SK-N-SH (cell line): ENCODE measurements around the gene KTN1. TPM values are rescaled to one million over a fixed set of nuclear protein-coding genes. Genes with fewer than 3 reads are reported as not detected.

Experiments
- CTCF ChIA-PET: fragments of 300-600, 350-600 bp; formaldehyde crosslinking; extraction: SDS; loops from one replicate; lab custom pipeline; 2021; lab: Yijun Ruan, JAX
- POLR2A ChIA-PET: fragments of 350-600 bp; sonication (Branson Sonifier 250); formaldehyde crosslinking; extraction: SDS; loops from one replicate; lab custom pipeline; 2020; ENCODE audit warnings: antibody characterized with exemption, inconsistent platforms; lab: Yijun Ruan, JAX
- DNase-seq: peaks from one replicate; pipeline ENCODE4 v3.0.0; 2012
- H2AFZ ChIP-seq: fragments of 200-600 bp; sonication (generic); 2 replicates; pipeline ENCODE4 v1.8.1; 2016; ENCODE audit warnings: antibody characterized with exemption, mild to moderate bottlenecking, low read depth
- H3F3A ChIP-seq: fragments of 200-600 bp; sonication (generic); replicated peaks from 2 replicates; pipeline ENCODE3; 2016; ENCODE audit warnings: antibody characterized with exemption, mild to moderate bottlenecking; ENCODE audit not compliant: insufficient read depth
- H3K27ac ChIP-seq, 2 experiments: fragments of 200-500 bp in 1 of 2; fragments of 200-600 bp in 1 of 2; sonication (Bioruptor generic) in 1 of 2; sonication (generic), shearing (Covaris generic) in 1 of 2; 2 replicates each; pipeline versions ENCODE4 v1.5.1 to v1.6.1; 2014 to 2016; ENCODE audit warnings: low read depth in 2 of 2, inconsistent platforms in 1 of 2, low read length in 1 of 2, mild to moderate bottlenecking in 1 of 2, mixed read lengths in 1 of 2
- H3K27me3 ChIP-seq: fragments of 200-600 bp; sonication (generic), shearing (Covaris generic); 2 replicates; pipeline ENCODE4 v1.6.1; 2016; ENCODE audit warnings: mixed run types; ENCODE audit not compliant: insufficient read depth
- H3K36me3 ChIP-seq, 2 experiments: fragments of 200-500 bp in 1 of 2; fragments of 200-600 bp in 1 of 2; sonication (Bioruptor generic) in 1 of 2; sonication (generic) in 1 of 2; replicated peaks in 1 of 2; 2 replicates each; pipeline versions ENCODE3 to v1.5.1; 2014 to 2016; ENCODE audit warnings: low read length in 1 of 2, mild to moderate bottlenecking in 1 of 2; ENCODE audit not compliant: insufficient read depth in 2 of 2, control insufficient read depth in 1 of 2
- H3K4me1 ChIP-seq, 2 experiments: fragments of 200-500 bp in 1 of 2; fragments of 200-600 bp in 1 of 2; sonication (Bioruptor generic) in 1 of 2; sonication (generic), shearing (Covaris generic) in 1 of 2; 2 replicates each; pipeline versions ENCODE4 v1.5.1 to v1.6.1; 2014 to 2016; ENCODE audit warnings: low read depth in 1 of 2, low read length in 1 of 2, mixed run types in 1 of 2; ENCODE audit not compliant: insufficient read depth in 2 of 2, control insufficient read depth in 1 of 2
- H3K4me2 ChIP-seq: fragments of 200-600 bp; sonication (generic), shearing (Covaris generic); 2 replicates; pipeline ENCODE4 v1.6.1; 2017; ENCODE audit warnings: mixed run types
- H3K4me3 ChIP-seq, 2 experiments: fragments of 200-500 bp in 1 of 2; fragments of 200-600 bp in 1 of 2; sonication (Bioruptor generic) in 1 of 2; sonication (generic), shearing (Covaris generic) in 1 of 2; 2 replicates each; pipeline versions ENCODE4 v1.5.1 to v1.8.1; 2014 to 2016; ENCODE audit warnings: low read depth in 2 of 2, inconsistent platforms in 1 of 2, low read length in 1 of 2, mild to moderate bottlenecking in 1 of 2, mixed read lengths in 1 of 2, moderate library complexity in 1 of 2
- H3K79me2 ChIP-seq: fragments of 200-600 bp; sonication (generic); 2 replicates; pipeline ENCODE4 v1.8.1; 2017; ENCODE audit warnings: mild to moderate bottlenecking; ENCODE audit not compliant: insufficient read depth
- H3K9ac ChIP-seq: fragments of 200-600 bp; sonication (generic); 2 replicates; pipeline ENCODE4 v1.6.1; 2017; ENCODE audit warnings: mixed run types
- H3K9me2 ChIP-seq: fragments of 200-600 bp; sonication (generic); 2 replicates; pipeline ENCODE4 v1.6.1; 2017; ENCODE audit warnings: mixed run types
- H3K9me3 ChIP-seq: fragments of 200-600 bp; sonication (generic); 2 replicates; pipeline ENCODE4 v1.6.1; 2017; ENCODE audit warnings: mixed run types, mild to moderate bottlenecking, moderate library complexity
- H4K20me1 ChIP-seq: fragments of 200-600 bp; sonication (generic); 2 replicates; pipeline ENCODE4 v1.6.1; 2017; ENCODE audit warnings: mild to moderate bottlenecking, mixed run types; ENCODE audit not compliant: insufficient read depth
- CHD2 ChIP-seq: fragments of 150-350 bp; IDR thresholded peaks from 2 replicates; pipeline ENCODE4 v1.6.1; 2018; ENCODE audit warnings: low read length; ENCODE audit not compliant: partially characterized antibody
- EZH2phosphoT487 ChIP-seq: fragments of 200-600 bp; sonication (generic); IDR thresholded peaks from 2 replicates; pipeline ENCODE4 v1.6.1; 2017; ENCODE audit warnings: low read depth, mixed run types, mild to moderate bottlenecking, antibody characterized with exemption, moderate library complexity, borderline replicate concordance
- FOXJ3 ChIP-seq: sonication (generic); formaldehyde crosslinking; IDR thresholded peaks from 2 replicates; pipeline ENCODE4 v1.5.1; 2020; ENCODE audit warnings: mild to moderate bottlenecking, missing genetic modification reagents
- FOXM1 ChIP-seq: IDR thresholded peaks from 2 replicates; pipeline ENCODE4 v1.4.0; 2012; ENCODE audit warnings: low read depth, mild to moderate bottlenecking
- JUND ChIP-seq: IDR thresholded peaks from 2 replicates; pipeline ENCODE4 v1.4.0; 2012
- MEF2A ChIP-seq: IDR thresholded peaks from 2 replicates; pipeline ENCODE4 v1.4.0; 2012; ENCODE audit warnings: low read depth, borderline replicate concordance
- NFIC ChIP-seq: IDR thresholded peaks from 2 replicates; pipeline ENCODE4 v1.4.0; 2012; ENCODE audit warnings: borderline replicate concordance
- NRF1 ChIP-seq: IDR thresholded peaks from 2 replicates; pipeline ENCODE4 v1.6.1; 2012; ENCODE audit warnings: low read depth, mild to moderate bottlenecking, low read length
- RAD21 ChIP-seq: IDR thresholded peaks from 2 replicates; pipeline ENCODE4 v1.6.1; 2012; ENCODE audit warnings: mild to moderate bottlenecking, low read length
- RCOR1 ChIP-seq: fragments of 150-350 bp; IDR thresholded peaks from 2 replicates; pipeline ENCODE4 v1.6.1; 2017; ENCODE audit warnings: antibody characterized with exemption, low read length
- RFX5 ChIP-seq: IDR thresholded peaks from 2 replicates; pipeline ENCODE4 v1.6.1; 2012; ENCODE audit warnings: mild to moderate bottlenecking, improper control_type of control experiment, low read length
- RXRA ChIP-seq: IDR thresholded peaks from 2 replicates; pipeline ENCODE4 v1.4.0; 2012; ENCODE audit warnings: low read depth, mild to moderate bottlenecking, borderline replicate concordance
- SIN3A ChIP-seq: IDR thresholded peaks from 2 replicates; pipeline ENCODE4 v1.6.1; 2012; ENCODE audit warnings: low read depth, mild to moderate bottlenecking, low read length, moderate library complexity, borderline replicate concordance
- TCF12 ChIP-seq: IDR thresholded peaks from 2 replicates; pipeline ENCODE4 v1.4.0; 2012
- TEAD4 ChIP-seq: IDR thresholded peaks from 2 replicates; pipeline ENCODE4 v1.4.0; 2012; ENCODE audit warnings: mild to moderate bottlenecking, borderline replicate concordance; ENCODE audit not compliant: insufficient read depth
- YY1 ChIP-seq: IDR thresholded peaks from 2 replicates; pipeline ENCODE4 v1.4.0; 2012; ENCODE audit warnings: low read depth, mild to moderate bottlenecking
- WGBS: methylation state at CpG from one replicate; pipeline ENCODE4 v1.1.6; 2017; ENCODE audit warnings: low lambda C conversion rate; 5-methylcytosine and 5-hydroxymethylcytosine counted together
- polyA plus RNA-seq, 3 experiments: library from polyadenylated mRNA; depleted of rRNA; stranded (reverse); fragments of >200 nt; gene quantifications; 2 replicates each; pipeline ENCODE4 v1.2.3, GENCODE V29; 2012
- TF ChIP-seq, protein P1 (sequence below): fragments of 200-600 bp; sonication (generic); IDR thresholded peaks from 2 replicates; pipeline ENCODE4 v1.6.1; 2017; ENCODE audit warnings: antibody characterized with exemption, mild to moderate bottlenecking, moderate library complexity
- TF ChIP-seq, protein P2 (sequence below): IDR thresholded peaks from 2 replicates; pipeline ENCODE4 v1.6.1; 2012; ENCODE audit warnings: mild to moderate bottlenecking, low read depth, low read length, moderate library complexity
- TF ChIP-seq, protein P3 (sequence below): IDR thresholded peaks from 2 replicates; pipeline ENCODE4 v1.4.0; 2012; ENCODE audit warnings: low read depth, borderline replicate concordance

KTN1 gene
- polyA plus RNA-seq, 1 of the 3 experiments (the other 2 are of a cell fraction), result 39.5 TPM

DNA sequence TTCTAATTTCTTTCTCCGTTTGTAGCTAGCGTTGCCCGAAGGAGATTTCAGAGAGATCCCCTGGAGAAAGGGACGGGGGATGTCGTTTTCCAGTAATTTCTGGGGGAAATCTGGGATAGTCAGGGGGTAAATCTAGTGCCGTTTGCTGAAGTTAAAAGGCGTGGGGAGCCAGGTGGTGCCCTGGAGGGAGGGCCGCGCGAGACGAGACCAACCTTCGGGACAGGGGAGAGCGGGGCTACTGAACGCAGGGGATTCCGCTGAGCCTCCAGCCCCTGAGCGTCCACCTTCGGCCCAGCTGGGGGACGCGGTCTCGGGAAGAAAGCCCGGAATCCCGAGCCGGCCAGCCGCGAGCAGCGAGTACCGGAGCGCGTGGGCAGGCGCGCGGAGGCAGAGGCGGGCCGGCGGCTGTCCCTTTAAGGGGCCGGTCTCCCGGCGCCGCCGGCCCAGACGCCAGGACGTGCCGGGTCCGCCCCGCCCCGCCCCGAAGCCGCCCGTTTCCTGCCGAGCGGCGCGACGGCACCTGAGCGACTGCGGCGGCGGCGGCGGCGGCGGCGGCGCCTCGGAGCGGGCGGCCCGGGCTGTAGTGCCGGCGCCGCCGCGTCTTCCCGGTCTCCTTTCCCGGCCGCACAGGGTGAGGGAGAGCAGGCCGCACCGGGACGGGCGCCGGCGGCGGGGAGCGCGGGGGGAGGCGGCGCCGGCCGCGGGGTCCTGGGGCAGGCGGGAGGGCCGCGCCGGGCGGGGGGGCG, at the start of gene KTN1 (continued):
- TF ChIP-seq TEAD4 (no peak), TCF12 (no peak), JUND (no peak), YY1 (no peak), FOXJ3 (no peak), RCOR1 (no peak), RXRA (no peak), RFX5 (no peak), CHD2 (peak; percentile 49), SIN3A (no peak), NFIC (no peak)
- TF ChIP-seq, protein P1, sequence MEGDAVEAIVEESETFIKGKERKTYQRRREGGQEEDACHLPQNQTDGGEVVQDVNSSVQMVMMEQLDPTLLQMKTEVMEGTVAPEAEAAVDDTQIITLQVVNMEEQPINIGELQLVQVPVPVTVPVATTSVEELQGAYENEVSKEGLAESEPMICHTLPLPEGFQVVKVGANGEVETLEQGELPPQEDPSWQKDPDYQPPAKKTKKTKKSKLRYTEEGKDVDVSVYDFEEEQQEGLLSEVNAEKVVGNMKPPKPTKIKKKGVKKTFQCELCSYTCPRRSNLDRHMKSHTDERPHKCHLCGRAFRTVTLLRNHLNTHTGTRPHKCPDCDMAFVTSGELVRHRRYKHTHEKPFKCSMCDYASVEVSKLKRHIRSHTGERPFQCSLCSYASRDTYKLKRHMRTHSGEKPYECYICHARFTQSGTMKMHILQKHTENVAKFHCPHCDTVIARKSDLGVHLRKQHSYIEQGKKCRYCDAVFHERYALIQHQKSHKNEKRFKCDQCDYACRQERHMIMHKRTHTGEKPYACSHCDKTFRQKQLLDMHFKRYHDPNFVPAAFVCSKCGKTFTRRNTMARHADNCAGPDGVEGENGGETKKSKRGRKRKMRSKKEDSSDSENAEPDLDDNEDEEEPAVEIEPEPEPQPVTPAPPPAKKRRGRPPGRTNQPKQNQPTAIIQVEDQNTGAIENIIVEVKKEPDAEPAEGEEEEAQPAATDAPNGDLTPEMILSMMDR, result no peak
- TF ChIP-seq, protein P2, sequence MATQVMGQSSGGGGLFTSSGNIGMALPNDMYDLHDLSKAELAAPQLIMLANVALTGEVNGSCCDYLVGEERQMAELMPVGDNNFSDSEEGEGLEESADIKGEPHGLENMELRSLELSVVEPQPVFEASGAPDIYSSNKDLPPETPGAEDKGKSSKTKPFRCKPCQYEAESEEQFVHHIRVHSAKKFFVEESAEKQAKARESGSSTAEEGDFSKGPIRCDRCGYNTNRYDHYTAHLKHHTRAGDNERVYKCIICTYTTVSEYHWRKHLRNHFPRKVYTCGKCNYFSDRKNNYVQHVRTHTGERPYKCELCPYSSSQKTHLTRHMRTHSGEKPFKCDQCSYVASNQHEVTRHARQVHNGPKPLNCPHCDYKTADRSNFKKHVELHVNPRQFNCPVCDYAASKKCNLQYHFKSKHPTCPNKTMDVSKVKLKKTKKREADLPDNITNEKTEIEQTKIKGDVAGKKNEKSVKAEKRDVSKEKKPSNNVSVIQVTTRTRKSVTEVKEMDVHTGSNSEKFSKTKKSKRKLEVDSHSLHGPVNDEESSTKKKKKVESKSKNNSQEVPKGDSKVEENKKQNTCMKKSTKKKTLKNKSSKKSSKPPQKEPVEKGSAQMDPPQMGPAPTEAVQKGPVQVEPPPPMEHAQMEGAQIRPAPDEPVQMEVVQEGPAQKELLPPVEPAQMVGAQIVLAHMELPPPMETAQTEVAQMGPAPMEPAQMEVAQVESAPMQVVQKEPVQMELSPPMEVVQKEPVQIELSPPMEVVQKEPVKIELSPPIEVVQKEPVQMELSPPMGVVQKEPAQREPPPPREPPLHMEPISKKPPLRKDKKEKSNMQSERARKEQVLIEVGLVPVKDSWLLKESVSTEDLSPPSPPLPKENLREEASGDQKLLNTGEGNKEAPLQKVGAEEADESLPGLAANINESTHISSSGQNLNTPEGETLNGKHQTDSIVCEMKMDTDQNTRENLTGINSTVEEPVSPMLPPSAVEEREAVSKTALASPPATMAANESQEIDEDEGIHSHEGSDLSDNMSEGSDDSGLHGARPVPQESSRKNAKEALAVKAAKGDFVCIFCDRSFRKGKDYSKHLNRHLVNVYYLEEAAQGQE, result no peak

DNA sequence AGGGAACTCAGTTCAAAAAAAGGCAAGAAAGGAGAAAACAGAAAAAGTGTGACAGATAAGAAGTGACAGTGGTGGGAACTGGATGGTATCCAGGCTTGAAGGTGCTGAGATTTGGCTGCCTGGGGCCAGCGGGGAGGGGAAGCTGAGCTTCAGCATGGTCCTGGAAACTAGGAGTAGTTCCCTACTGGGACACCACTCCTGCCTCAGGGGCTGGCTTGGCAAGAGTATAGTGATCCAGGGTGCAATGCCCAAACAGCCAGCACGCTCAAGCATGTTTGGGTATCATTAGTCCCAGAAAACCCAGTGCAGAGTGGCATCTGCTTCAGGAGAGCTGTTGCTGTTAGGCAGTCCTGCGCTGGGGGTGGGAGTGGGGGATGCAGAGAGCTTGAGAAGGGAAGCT, 49.5 kb upstream of the KTN1 start:
- H3K27me3 ChIP-seq, result no peaks in the 10 kb centered on the region
- H3K4me3 ChIP-seq, result no peak overlapping the region
- no peak overlapping the region for H2AFZ ChIP-seq
- TF ChIP-seq EZH2phosphoT487, result no peak
- no peak for TF ChIP-seq YY1
- TF ChIP-seq RCOR1, result no peak
- TF ChIP-seq MEF2A, result no peak
- no peak for TF ChIP-seq NRF1
- no peak for TF ChIP-seq TCF12
- TF ChIP-seq, protein P3, sequence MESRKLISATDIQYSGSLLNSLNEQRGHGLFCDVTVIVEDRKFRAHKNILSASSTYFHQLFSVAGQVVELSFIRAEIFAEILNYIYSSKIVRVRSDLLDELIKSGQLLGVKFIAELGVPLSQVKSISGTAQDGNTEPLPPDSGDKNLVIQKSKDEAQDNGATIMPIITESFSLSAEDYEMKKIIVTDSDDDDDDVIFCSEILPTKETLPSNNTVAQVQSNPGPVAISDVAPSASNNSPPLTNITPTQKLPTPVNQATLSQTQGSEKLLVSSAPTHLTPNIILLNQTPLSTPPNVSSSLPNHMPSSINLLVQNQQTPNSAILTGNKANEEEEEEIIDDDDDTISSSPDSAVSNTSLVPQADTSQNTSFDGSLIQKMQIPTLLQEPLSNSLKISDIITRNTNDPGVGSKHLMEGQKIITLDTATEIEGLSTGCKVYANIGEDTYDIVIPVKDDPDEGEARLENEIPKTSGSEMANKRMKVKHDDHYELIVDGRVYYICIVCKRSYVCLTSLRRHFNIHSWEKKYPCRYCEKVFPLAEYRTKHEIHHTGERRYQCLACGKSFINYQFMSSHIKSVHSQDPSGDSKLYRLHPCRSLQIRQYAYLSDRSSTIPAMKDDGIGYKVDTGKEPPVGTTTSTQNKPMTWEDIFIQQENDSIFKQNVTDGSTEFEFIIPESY, result no peak
- TF ChIP-seq RXRA, result no peak
- TF ChIP-seq FOXM1, result no peak
- TF ChIP-seq, protein P2, result no peak
- no peak for TF ChIP-seq RAD21
- H3K9me3 ChIP-seq, result no peaks in the 10 kb centered on the region
- H3K4me2 ChIP-seq, result no peak overlapping the region
- H3K36me3 ChIP-seq, result no peaks in the 10 kb centered on the region
- POLR2A ChIA-PET, result no interaction called here
- peaks cover under 1% of the 10 kb centered on the region for H3F3A ChIP-seq
- no peaks in the 10 kb centered on the region for H3K9me2 ChIP-seq
- no peaks in the 10 kb centered on the region for H4K20me1 ChIP-seq
- no peak overlapping the region for H3K9ac ChIP-seq
- H3K27ac ChIP-seq, result no peak overlapping the region
- H3K79me2 ChIP-seq, result no peaks in the 10 kb centered on the region
- DNase-seq, result no peak
- H3K4me1 ChIP-seq, result peaks cover 0 to 3% of the 10 kb centered on the region in 2 experiments; a peak in 1 of 4 replicates
- CTCF ChIA-PET, result interaction anchor here (1.2 kb wide), 1 partner anchor 29 kb away, joined by 4 read pairs; no protein-coding TSS in a partner anchor
- WGBS, result 74% methylated on average over 3 of the region's 3 CpGs
